NCI-H2196 (cell line): ENCODE results near the gene LEMD2.
A peak's percentile ranks its signal among the peaks of the same experiment; 100 is the strongest.

Experiments used
- DNase-seq: peaks from one replicate; lab custom pipeline; 2025; ENCODE audit not compliant: unreplicated experiment; lab: John Stamatoyannopoulos, UW

The LEMD2 gene

GRCh38 chr6:33776764-33777163, 12.2 kb downstream of the LEMD2 start:
- DNase-seq, result no peak

- no peak for DNase-seq
Measured at GRCh38 chr6:33776186-33776585, 12.7 kb downstream of the LEMD2 start.

- no peak for DNase-seq
Measured at GRCh38 chr6:33774774-33775173, 14.2 kb downstream of the LEMD2 start.

- DNase-seq, result no peak
Measured at GRCh38 chr6:33772902-33773472, 15.9 kb downstream of the LEMD2 start.

- DNase-seq, result no peak
Measured at GRCh38 chr6:33772082-33772830, 16.7 kb downstream of the LEMD2 start.

- DNase-seq, result no peak
Measured at GRCh38 chr6:33771146-33772081, 17.5 kb downstream of the LEMD2 start.

GRCh38 chr6:33770833-33771145, 18.1 kb downstream of the LEMD2 start:
- DNase-seq, result no peak

- DNase-seq, result no peak
Measured at GRCh38 chr6:33770124-33770832, 18.7 kb downstream of the LEMD2 start.

GRCh38 chr6:33769248-33769821, 19.6 kb downstream of the LEMD2 start:
- no peak for DNase-seq

- peak; percentile 80 for DNase-seq
Measured at GRCh38 chr6:33768644-33769120, 20.2 kb downstream of the LEMD2 start.

GRCh38 chr6:33766921-33767907, 21.7 kb downstream of the LEMD2 start:
- DNase-seq, result no peak

- no peak for DNase-seq
Measured at GRCh38 chr6:33765368-33765767, 23.6 kb downstream of the LEMD2 start.

GRCh38 chr6:33764036-33764435, 24.9 kb downstream of the LEMD2 start:
- DNase-seq, result no peak

GRCh38 chr6:33763483-33763882, 25.4 kb downstream of the LEMD2 start:
- DNase-seq, result no peak

GRCh38 chr6:33762713-33763112, 26.2 kb downstream of the LEMD2 start:
- no peak for DNase-seq

GRCh38 chr6:33761922-33762629, 26.9 kb downstream of the LEMD2 start:
- peak; percentile 69 for DNase-seq

- DNase-seq, result no peak
Measured at GRCh38 chr6:33761581-33761921, 27.4 kb downstream of the LEMD2 start.

GRCh38 chr6:33759887-33760629, 28.9 kb downstream of the LEMD2 start:
- peak; percentile 16 for DNase-seq
